ENCODE data around the gene SLC51B. TPM values are rescaled to one million over a fixed set of nuclear protein-coding genes. Genes with fewer than 3 reads are reported as not detected.
"Not testable (repeated sequence)": the region's sequence is repeated elsewhere in the genome, so short reads cannot be mapped to it uniquely, and the experiment has no call there.

Gene SLC51B
- total RNA-seq, 1 donor = not detected

DNA sequence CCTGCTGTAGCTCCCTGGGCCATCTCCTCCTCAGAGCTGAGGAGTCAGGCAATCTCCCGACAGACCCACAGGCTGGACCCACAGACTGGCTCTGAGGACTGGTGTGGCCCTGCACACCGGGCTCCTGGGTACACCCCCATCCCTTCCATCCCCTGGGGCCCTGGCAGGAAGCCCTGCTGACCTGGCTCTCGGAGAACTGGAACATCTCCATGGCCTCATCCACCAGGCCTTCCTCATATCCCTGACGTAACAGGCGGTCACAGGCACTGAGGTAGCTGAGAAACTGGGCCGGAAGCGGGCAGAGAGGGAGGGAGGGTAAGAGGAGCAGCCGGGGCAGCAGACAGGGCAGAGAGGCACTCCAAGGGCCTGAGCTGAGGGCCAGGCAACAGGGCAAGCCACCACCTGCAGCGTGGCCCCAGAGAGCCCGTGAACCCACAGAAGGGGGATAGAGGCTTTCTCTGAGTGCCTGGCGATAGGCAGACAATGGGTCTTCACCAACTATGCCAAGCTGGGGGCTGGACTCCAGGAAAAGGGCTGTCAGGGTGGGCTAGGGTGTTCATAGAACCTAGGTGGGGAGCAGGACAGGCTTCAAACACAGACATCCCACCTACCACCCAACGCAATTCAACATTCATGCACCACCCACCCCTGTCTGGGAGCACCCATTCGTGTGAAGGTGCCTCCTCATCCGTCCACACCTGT, 49.3 kb downstream of the SLC51B start:
- no peak for DNase-seq (ENCODE audit: low read depth)
- H3K4me3 ChIP-seq (ENCODE audit: low read depth, low read length) = no peak overlapping the region
- TF ChIP-seq, protein P1, sequence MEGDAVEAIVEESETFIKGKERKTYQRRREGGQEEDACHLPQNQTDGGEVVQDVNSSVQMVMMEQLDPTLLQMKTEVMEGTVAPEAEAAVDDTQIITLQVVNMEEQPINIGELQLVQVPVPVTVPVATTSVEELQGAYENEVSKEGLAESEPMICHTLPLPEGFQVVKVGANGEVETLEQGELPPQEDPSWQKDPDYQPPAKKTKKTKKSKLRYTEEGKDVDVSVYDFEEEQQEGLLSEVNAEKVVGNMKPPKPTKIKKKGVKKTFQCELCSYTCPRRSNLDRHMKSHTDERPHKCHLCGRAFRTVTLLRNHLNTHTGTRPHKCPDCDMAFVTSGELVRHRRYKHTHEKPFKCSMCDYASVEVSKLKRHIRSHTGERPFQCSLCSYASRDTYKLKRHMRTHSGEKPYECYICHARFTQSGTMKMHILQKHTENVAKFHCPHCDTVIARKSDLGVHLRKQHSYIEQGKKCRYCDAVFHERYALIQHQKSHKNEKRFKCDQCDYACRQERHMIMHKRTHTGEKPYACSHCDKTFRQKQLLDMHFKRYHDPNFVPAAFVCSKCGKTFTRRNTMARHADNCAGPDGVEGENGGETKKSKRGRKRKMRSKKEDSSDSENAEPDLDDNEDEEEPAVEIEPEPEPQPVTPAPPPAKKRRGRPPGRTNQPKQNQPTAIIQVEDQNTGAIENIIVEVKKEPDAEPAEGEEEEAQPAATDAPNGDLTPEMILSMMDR (IDR thresholded peaks at IDR 0.05; ENCODE audit: insufficient read depth, low read length) = no peak

DNA sequence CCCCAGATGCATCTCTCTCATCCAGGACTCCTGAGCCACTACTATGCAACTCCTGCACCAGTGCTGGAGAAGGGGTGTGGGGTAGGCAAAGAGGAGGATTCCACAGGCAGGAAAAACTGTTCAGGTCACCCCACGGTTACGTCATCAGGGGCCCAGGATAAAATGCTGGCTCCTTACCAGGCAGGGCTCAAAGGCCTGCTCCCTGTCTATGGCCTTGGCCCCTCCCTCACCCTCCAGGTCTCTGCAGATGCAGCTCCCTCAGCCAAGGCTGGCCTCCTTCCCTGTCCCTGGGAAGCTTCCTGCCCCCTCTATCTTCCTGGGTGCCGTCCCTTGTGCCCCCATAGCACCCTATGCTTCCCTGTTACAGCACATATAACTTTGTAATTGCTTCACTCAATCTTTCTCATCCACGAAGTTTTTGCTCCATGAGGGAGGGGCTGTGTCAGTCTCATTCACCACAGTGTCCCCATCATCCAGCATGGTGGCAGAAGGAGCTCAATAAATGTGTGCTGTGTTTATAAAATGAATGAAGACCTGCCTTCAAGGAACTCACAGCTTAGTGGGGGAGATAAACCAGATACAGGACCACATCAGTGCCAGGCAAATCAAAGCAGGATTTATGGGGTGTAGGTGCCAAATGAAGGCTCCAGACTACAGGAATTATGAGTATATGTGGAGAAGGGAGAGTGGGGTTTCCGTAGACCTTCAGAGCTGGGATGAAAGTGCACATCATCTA, 50.0 kb downstream of the SLC51B start:
- no peak for DNase-seq (ENCODE audit: low read depth)
- H3K4me3 ChIP-seq (ENCODE audit: low read depth, low read length) = no peak overlapping the region
- TF ChIP-seq, protein P1 (IDR thresholded peaks at IDR 0.05; ENCODE audit: insufficient read depth, low read length) = no peak

DNA sequence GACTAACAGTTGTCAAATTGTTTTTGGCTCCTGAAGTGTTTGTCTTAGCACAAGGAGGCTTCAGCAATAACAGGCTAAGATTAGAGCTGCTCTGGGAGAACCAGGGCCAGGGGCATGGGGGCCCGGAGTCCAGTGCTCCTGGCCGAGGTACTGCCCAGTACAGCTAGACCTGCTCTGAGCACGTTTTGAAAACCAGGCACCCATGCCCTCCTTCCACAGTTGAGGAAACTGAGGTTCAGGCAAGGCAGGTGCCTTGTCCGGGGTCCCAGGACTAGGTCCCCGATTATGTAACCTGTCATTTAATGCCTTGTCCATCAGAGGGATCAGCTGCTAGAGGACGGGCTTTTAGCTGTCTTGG, 50.5 kb downstream of the SLC51B start:
- DNase-seq (ENCODE audit: low read depth) = no peak
- H3K4me3 ChIP-seq (ENCODE audit: low read depth, low read length) = no peak overlapping the region
- TF ChIP-seq, protein P1 (IDR thresholded peaks at IDR 0.05; ENCODE audit: insufficient read depth, low read length) = no peak

DNA sequence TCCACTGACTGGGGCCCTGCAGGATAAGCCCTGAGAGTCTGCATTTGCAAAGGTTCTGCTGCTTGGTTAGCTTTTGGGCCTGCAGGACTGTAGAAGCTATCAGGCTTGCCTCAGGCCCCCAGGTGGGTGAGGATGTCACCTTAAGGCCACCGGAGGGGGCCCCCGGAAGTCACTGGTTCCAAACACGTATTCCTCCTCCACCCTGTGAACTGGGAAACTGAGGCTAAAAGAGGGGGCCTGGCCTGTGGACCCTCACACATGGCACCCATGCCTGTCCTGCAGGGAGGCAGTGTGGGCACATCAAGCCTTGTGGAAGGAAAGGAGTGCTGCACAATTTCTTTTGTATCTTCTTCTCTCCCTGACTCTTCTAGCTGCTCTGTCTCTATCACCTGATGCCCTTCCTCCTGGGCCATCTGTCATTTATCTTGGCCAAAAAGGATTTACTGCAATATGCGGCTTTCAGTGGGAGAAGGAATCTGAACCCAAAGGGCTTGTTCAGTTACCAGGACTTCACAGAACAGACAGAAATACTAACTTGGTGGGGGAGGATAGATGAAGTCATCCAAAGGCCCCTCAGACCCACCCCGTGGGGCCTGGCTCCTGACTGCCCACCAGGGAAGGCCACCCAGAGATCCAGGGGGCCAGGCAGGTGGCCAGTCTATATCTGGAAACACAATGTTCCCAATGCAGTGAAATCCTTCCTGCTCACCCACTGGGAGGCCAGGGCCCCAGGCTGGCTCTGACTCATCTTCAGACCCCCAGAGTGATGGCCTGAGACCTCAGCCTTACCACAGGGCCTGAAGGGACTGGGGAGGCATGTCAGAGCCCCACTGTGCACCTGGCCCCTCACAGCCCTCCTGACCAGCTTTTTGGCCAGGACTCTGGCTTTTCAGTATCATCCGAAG, 51.5 kb downstream of the SLC51B start:
- DNase-seq (ENCODE audit: low read depth) = no peak
- H3K4me3 ChIP-seq (ENCODE audit: low read depth, low read length) = no peak overlapping the region
- TF ChIP-seq, protein P1 (IDR thresholded peaks at IDR 0.05; ENCODE audit: insufficient read depth, low read length) = no peak

DNA sequence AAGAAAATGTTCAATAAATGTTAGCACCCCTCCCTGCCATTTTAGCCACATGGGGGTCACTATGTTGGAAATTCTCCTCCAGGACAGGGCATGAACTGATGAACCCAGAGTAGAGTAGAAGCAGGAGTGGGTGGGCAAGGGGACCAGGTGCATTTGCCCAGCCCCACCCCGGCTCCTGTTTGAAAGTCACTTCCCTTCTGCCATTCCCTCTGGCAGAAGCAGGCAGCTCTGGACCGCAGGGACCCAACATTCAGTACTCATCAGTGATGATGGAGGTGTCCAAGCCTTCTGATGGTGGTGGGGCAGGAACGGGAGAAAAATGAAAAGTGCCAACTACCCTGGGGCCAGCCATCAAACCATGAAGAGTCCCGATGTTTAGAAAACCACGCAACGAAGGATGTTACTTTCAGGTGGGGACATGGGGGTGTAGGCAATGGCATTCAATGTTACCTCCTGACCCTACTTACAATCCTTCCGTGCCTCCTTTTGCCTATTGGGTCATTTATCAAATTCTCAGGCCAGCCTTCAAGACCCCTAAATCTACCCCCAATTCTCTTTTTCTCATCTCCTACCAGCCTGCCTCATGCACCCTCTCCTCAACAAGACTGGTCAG, 52.6 kb downstream of the SLC51B start:
- no peak overlapping the region for H3K4me3 ChIP-seq (ENCODE audit: low read depth, low read length)
- no peak for DNase-seq (ENCODE audit: low read depth)
- TF ChIP-seq, protein P1 (IDR thresholded peaks at IDR 0.05; ENCODE audit: insufficient read depth, low read length) = no peak

DNA sequence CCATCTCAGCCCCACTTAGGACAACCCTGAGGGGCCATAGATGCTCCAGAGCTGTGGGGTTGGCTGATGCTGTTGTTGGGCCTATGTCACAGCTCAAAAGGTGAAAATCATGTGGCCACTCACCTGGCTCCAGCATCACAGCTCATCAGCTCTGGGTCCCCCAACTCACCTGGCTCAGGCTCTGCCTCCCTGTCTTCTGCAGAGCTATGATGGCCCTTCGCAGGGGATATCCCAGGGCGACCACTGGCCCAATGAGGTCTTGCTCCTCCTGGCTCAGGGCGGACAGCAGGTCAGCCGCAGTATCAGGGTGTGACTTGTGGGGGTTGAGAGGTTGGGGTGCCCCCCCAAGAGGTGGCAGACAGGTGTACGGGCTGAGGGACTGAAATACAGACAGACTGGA, 54.1 kb downstream of the SLC51B start:
- no peak for DNase-seq (ENCODE audit: low read depth)
- H3K4me3 ChIP-seq (ENCODE audit: low read depth, low read length) = no peak overlapping the region
- TF ChIP-seq, protein P1 (IDR thresholded peaks at IDR 0.05; ENCODE audit: insufficient read depth, low read length) = no peak

DNA sequence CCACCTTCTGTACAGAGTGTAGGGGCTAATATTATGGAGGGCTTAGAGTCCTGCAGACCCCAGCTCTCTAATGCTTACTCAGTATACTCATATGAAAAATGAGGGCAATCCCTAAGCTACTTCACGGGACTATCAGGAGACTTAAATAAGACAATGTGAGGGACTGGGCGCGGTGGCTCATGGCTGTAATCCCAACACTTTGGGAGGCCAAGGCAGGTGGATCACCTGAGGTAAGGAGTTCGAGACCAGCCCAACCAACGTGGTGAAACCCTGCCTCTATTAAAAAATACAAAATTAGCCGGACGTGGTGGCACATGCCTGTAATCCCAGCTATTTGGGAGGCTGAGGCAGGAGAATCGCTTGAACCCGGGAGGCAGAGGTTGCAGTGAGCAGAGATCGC, 54.6 kb downstream of the SLC51B start:
- H3K4me3 ChIP-seq (ENCODE audit: low read depth, low read length); DNase-seq (ENCODE audit: low read depth): not testable (repeated sequence)
